ENCODE results near the gene DAGLB. TPM values are rescaled to one million over a fixed set of nuclear protein-coding genes. Genes with fewer than 3 reads are reported as not detected.

Gene DAGLB
- total RNA-seq, 2 experiments from 2014 or later, result 22.0 to 22.9 TPM

DNA sequence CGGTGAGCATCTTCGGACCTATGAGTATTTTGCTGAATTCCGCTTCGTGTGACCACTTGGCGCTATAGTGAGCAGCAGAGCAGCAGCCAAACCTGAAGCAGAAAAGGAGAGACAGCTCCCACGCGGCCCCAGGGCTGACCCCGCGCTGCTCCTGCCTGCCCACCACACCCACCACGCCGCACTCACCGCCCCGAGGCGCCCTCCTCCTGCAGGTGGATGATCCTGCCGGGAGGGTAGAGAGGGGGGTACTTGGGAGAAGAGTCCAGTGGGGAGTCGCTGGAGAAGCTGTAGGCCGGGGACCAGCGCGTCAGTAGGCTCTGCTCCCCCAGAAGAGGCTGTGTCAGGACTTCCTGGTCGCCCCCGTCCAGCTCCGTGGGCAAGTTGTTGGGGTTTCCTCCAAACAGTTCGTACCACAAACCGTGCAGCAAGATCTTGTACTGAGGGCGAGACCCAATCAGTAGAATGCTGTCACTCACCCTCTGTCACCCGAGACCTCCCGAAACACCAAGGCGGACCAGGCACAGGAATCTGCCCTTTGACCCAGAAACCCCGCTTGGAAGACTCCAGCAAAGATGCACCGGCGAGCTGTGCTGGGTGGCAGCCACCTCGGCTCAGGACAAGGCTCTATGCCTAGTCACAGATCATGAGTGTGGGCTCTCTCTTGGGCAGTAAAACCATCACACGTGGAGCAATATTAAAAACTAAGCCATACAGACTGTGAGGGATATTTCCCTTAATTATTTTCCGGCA, 37.6 kb downstream of the DAGLB start:
- TF ChIP-seq, protein P1, sequence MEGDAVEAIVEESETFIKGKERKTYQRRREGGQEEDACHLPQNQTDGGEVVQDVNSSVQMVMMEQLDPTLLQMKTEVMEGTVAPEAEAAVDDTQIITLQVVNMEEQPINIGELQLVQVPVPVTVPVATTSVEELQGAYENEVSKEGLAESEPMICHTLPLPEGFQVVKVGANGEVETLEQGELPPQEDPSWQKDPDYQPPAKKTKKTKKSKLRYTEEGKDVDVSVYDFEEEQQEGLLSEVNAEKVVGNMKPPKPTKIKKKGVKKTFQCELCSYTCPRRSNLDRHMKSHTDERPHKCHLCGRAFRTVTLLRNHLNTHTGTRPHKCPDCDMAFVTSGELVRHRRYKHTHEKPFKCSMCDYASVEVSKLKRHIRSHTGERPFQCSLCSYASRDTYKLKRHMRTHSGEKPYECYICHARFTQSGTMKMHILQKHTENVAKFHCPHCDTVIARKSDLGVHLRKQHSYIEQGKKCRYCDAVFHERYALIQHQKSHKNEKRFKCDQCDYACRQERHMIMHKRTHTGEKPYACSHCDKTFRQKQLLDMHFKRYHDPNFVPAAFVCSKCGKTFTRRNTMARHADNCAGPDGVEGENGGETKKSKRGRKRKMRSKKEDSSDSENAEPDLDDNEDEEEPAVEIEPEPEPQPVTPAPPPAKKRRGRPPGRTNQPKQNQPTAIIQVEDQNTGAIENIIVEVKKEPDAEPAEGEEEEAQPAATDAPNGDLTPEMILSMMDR (IDR thresholded peaks at IDR 0.05), result no peak
- POLR2A ChIA-PET, result no interaction called here
- Mint-ChIP-seq H3K36me3 (ENCODE audit: low read depth) (peaks cover 79% of the 10 kb centered on the region), H3K4me1 (ENCODE audit: low read depth) (no peaks in the 10 kb centered on the region), H3K4me3 (no peak overlapping the region), H3K9me3 (no peaks in the 10 kb centered on the region), H3K27ac (no peak overlapping the region), H3K27me3 (no peaks in the 10 kb centered on the region)
- no peak for DNase-seq
- Histone ChIP-seq H3K4me3 (ENCODE audit: low read length) (no peak overlapping the region), H3K36me3 (ENCODE audit: insufficient read depth, low read length) (peaks cover 80% of the 10 kb centered on the region), H3K27ac (ENCODE audit: low read depth in 1 of 2, low read length in 2 of 2) (no peak overlapping the region), H3K9me3 (ENCODE audit: control insufficient read depth in 1 of 2, insufficient read depth in 1 of 2, low read length in 2 of 2) (no peaks in the 10 kb centered on the region), H3K4me1 (ENCODE audit: insufficient read depth, low read length) (no peaks in the 10 kb centered on the region), H3K27me3 (ENCODE audit: control insufficient read depth in 1 of 2, insufficient read depth in 2 of 2, low read length in 2 of 2) (no peaks in the 10 kb centered on the region)
- ATAC-seq (ENCODE audit: poor library complexity), result no peak
- CTCF ChIA-PET, result no interaction called here
- intact Hi-C loops (cut with DNase I, micrococcal nuclease), result no loop called here

GRCh38 chr7:6409091-6409490, 38.7 kb downstream of the DAGLB start:
- Mint-ChIP-seq H3K4me1 (ENCODE audit: low read depth) (no peaks in the 10 kb centered on the region), H3K36me3 (ENCODE audit: low read depth) (peaks cover 83% of the 10 kb centered on the region), H3K27me3 (no peaks in the 10 kb centered on the region), H3K4me3 (no peak overlapping the region), H3K9me3 (no peaks in the 10 kb centered on the region), H3K27ac (no peak overlapping the region)
- TF ChIP-seq, protein P1 (IDR thresholded peaks at IDR 0.05), result no peak
- Histone ChIP-seq H3K9me3 (ENCODE audit: control insufficient read depth in 1 of 2, insufficient read depth in 1 of 2, low read length in 2 of 2) (no peaks in the 10 kb centered on the region), H3K36me3 (ENCODE audit: insufficient read depth, low read length) (peaks cover 76% of the 10 kb centered on the region), H3K4me3 (ENCODE audit: low read length) (no peak overlapping the region), H3K4me1 (ENCODE audit: insufficient read depth, low read length) (no peaks in the 10 kb centered on the region), H3K27ac (ENCODE audit: low read depth in 1 of 2, low read length in 2 of 2) (no peak overlapping the region), H3K27me3 (ENCODE audit: control insufficient read depth in 1 of 2, insufficient read depth in 2 of 2, low read length in 2 of 2) (no peaks in the 10 kb centered on the region)
- intact Hi-C loops (cut with DNase I, micrococcal nuclease), result no loop called here
- DNase-seq (no peak), ATAC-seq (ENCODE audit: poor library complexity) (no peak)
- CTCF ChIA-PET, result no interaction called here
- POLR2A ChIA-PET, result no interaction called here

GRCh38 chr7:6407434-6407833, 40.3 kb downstream of the DAGLB start:
- H3K4me1 Mint-ChIP-seq (ENCODE audit: low read depth), result no peaks in the 10 kb centered on the region
- H3K36me3 Mint-ChIP-seq (ENCODE audit: low read depth), result peaks cover 88% of the 10 kb centered on the region
- Histone ChIP-seq H3K27me3 (ENCODE audit: control insufficient read depth in 1 of 2, insufficient read depth in 2 of 2, low read length in 2 of 2) (no peaks in the 10 kb centered on the region), H3K27ac (ENCODE audit: low read depth in 1 of 2, low read length in 2 of 2) (no peak overlapping the region), H3K9me3 (ENCODE audit: control insufficient read depth in 1 of 2, insufficient read depth in 1 of 2, low read length in 2 of 2) (no peaks in the 10 kb centered on the region), H3K4me1 (ENCODE audit: insufficient read depth, low read length) (no peaks in the 10 kb centered on the region), H3K4me3 (ENCODE audit: low read length) (no peak overlapping the region), H3K36me3 (ENCODE audit: insufficient read depth, low read length) (peaks cover 79% of the 10 kb centered on the region)
- TF ChIP-seq, protein P1 (IDR thresholded peaks at IDR 0.05), result no peak
- H3K9me3 Mint-ChIP-seq, result no peaks in the 10 kb centered on the region
- H3K27ac Mint-ChIP-seq, result no peak overlapping the region
- ATAC-seq (ENCODE audit: poor library complexity) (no peak), DNase-seq (no peak)
- intact Hi-C loops (cut with DNase I, micrococcal nuclease), result no loop called here
- H3K4me3 Mint-ChIP-seq, result no peak overlapping the region
- POLR2A ChIA-PET, result no interaction called here
- H3K27me3 Mint-ChIP-seq, result no peaks in the 10 kb centered on the region
- CTCF ChIA-PET, result no interaction called here
